Measurements from ENCODE around the gene LRCOL1.

The LRCOL1 gene

DNA sequence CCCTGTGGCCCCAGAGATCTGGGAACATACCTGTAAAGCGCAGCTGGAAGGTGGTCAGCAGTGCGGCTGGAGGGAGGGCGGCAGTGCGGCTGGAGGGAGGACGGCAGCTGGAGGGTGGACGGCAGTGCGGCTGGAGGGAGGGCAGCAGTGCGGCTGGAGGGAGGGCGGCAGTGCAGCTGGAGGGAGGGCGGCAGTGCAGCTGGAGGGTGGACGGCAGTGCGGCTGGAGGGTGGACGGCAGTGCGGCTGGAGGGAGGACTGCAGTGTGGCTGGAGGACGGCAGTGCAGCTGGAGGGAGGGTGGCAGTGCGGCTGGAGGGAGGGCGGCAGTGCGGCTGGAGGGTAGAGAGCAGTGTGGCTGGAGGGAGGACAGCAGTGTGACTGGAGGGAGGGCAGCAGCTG, 23.5 kb downstream of the LRCOL1 start:
- TF ChIP-seq SP1 (IDR thresholded peaks at IDR 0.05) = no peak
- no peak for TF ChIP-seq ARNT (IDR thresholded peaks at IDR 0.05)
- no peak for TF ChIP-seq TARDBP (IDR thresholded peaks at IDR 0.05)
- no peak for TF ChIP-seq ZNF384 (IDR thresholded peaks at IDR 0.05)
- TF ChIP-seq, protein P1, sequence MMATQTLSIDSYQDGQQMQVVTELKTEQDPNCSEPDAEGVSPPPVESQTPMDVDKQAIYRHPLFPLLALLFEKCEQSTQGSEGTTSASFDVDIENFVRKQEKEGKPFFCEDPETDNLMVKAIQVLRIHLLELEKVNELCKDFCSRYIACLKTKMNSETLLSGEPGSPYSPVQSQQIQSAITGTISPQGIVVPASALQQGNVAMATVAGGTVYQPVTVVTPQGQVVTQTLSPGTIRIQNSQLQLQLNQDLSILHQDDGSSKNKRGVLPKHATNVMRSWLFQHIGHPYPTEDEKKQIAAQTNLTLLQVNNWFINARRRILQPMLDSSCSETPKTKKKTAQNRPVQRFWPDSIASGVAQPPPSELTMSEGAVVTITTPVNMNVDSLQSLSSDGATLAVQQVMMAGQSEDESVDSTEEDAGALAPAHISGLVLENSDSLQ (IDR thresholded peaks at IDR 0.05) = no peak
- DNase-seq (ENCODE audit: extremely low spot score) = no peak
- POLR2A ChIA-PET = no interaction called here
- CTCF ChIA-PET = no interaction called here

DNA sequence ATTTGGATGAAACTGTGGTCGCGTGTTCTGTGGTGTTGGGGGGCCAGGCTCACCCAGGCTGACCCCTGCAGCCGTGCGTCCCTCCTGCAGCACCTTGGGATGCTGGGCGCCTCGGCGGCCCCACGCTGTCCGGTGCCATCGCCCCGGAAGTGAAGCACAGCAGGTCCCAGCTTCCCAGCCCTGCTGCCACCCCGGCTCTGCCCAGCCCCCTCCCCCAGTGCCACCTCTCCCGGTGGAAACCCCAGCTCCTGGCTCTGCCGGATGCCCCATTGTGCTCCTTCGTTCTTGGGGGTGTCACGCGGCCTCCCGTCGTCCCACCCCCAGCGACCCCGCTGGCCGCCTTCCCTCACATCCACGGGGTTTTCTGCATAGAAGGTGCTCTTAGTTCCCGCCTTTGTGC, 25.2 kb downstream of the LRCOL1 start:
- no peak for TF ChIP-seq ELF4 (IDR thresholded peaks at IDR 0.05)
- no peak for TF ChIP-seq HDGF (IDR thresholded peaks at IDR 0.05; ENCODE audit: borderline replicate concordance)
- no peak for TF ChIP-seq FOXK2 (IDR thresholded peaks at IDR 0.05)
- no peak for TF ChIP-seq SUZ12 (IDR thresholded peaks at IDR 0.05)
- no peak for TF ChIP-seq SP1 (IDR thresholded peaks at IDR 0.05)
- TF ChIP-seq TARDBP (IDR thresholded peaks at IDR 0.05) = no peak
- TF ChIP-seq FOXM1 (IDR thresholded peaks at IDR 0.05; ENCODE audit: borderline replicate concordance) = no peak
- TF ChIP-seq FOXA1 (IDR thresholded peaks at IDR 0.05) = no peak
- TF ChIP-seq NFRKB (IDR thresholded peaks at IDR 0.05) = no peak
- CTCF ChIA-PET = interaction anchor here (0.6 kb wide), 1 partner anchor 9 kb away, joined by 3 read pairs; no protein-coding TSS in a partner anchor
- POLR2A ChIA-PET = no interaction called here
- DNase-seq (ENCODE audit: extremely low spot score) = no peak

DNA sequence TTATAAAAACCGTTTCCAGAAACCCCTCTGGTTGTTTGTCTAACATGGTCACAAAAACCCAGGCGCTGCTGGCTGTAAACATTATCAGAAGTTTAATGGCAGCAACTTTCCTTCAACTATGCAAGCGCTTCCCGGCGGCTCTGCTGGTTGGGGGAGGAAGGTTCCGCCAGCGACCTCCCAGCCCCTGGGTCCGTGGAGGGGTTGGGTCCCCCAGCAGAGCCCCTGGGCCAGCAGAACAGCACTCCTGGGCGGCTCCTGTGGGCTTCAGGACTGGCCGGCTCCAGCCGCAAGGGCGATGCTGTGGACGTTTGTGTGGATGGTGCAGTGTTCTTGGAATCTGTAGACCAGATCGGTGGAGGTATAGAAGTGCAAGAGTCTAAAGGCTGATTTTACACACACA, 26.0 kb downstream of the LRCOL1 start:
- no peak for DNase-seq (ENCODE audit: extremely low spot score)
- ChIA-PET POLR2A (no interaction called here), CTCF (no interaction called here)
- no peak for TF ChIP-seq ZNF384 (IDR thresholded peaks at IDR 0.05)
- TF ChIP-seq FOXK2 (IDR thresholded peaks at IDR 0.05) = no peak
- TF ChIP-seq BHLHE40 (IDR thresholded peaks at IDR 0.05; ENCODE audit: borderline replicate concordance) = no peak
- no peak for TF ChIP-seq L3MBTL2 (conservative IDR thresholded peaks at IDR 0.05)
- TF ChIP-seq ARNT (IDR thresholded peaks at IDR 0.05) = no peak
- no peak for TF ChIP-seq TARDBP (IDR thresholded peaks at IDR 0.05)
- no peak for TF ChIP-seq LEF1 (IDR thresholded peaks at IDR 0.05; ENCODE audit: borderline replicate concordance)
- TF ChIP-seq FOXM1 (IDR thresholded peaks at IDR 0.05; ENCODE audit: borderline replicate concordance) = no peak
- no peak for TF ChIP-seq CTBP1 (IDR thresholded peaks at IDR 0.05; ENCODE audit: borderline replicate concordance)

DNA sequence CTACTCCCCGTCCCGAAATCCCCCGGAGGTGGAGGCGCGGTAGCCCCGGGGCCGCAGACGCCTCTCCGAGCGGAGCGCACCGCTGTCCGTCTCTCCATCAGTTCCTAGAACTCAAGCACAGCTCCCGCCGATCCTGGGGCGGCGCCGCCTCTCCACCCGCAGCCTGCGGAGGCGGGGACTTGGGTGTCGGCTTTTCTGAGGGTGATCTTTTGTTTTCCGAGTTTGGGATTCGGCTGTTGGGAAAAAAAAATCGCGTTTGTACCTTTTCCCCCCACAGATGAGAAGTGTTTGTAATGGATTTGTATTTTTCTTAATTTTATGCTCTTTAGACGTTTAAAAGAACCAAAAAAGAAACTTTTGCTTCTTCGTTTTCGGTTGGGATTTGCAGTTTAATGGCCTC, 26.6 kb downstream of the LRCOL1 start:
- TF ChIP-seq TARDBP (IDR thresholded peaks at IDR 0.05) (no peak), ZNF384 (IDR thresholded peaks at IDR 0.05) (no peak), SUZ12 (IDR thresholded peaks at IDR 0.05) (no peak), NFRKB (IDR thresholded peaks at IDR 0.05) (no peak), HDGF (IDR thresholded peaks at IDR 0.05; ENCODE audit: borderline replicate concordance) (no peak), SP1 (IDR thresholded peaks at IDR 0.05) (no peak), CTBP1 (IDR thresholded peaks at IDR 0.05; ENCODE audit: borderline replicate concordance) (no peak), BHLHE40 (IDR thresholded peaks at IDR 0.05; ENCODE audit: borderline replicate concordance) (no peak), L3MBTL2 (conservative IDR thresholded peaks at IDR 0.05) (no peak), FOXK2 (IDR thresholded peaks at IDR 0.05) (no peak), LEF1 (IDR thresholded peaks at IDR 0.05; ENCODE audit: borderline replicate concordance) (no peak), FOXM1 (IDR thresholded peaks at IDR 0.05; ENCODE audit: borderline replicate concordance) (no peak), ARNT (IDR thresholded peaks at IDR 0.05) (no peak), ELF4 (IDR thresholded peaks at IDR 0.05) (no peak), FOXA1 (IDR thresholded peaks at IDR 0.05) (no peak)
- TF ChIP-seq, protein P1 (IDR thresholded peaks at IDR 0.05) = no peak
- DNase-seq (ENCODE audit: extremely low spot score) = no peak
- POLR2A ChIA-PET = no interaction called here
- CTCF ChIA-PET = no interaction called here

DNA sequence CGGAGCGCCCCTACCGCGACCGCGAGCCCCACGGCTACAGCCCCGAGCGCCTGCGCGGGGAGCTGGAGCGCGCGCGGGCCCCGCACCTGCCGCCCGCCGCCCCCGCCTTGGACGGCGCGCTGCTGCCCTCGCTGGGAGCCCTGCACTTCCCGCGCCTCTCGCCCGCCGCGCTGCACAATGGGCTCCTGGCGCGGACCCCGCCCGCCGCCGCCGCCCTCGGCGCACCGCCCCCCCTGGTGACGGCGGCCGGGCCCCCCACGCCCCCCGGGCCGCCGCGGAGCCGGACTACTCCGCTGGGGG, 27.0 kb downstream of the LRCOL1 start:
- ChIA-PET POLR2A (no interaction called here), CTCF (no interaction called here)
- DNase-seq (ENCODE audit: extremely low spot score) = no peak
- TF ChIP-seq TARDBP (IDR thresholded peaks at IDR 0.05) (no peak), HDGF (IDR thresholded peaks at IDR 0.05; ENCODE audit: borderline replicate concordance) (no peak), FOXK2 (IDR thresholded peaks at IDR 0.05) (no peak), FOXM1 (IDR thresholded peaks at IDR 0.05; ENCODE audit: borderline replicate concordance) (no peak), ARNT (IDR thresholded peaks at IDR 0.05) (no peak), L3MBTL2 (conservative IDR thresholded peaks at IDR 0.05) (no peak), SUZ12 (IDR thresholded peaks at IDR 0.05) (no peak), SP1 (IDR thresholded peaks at IDR 0.05) (no peak), ZNF384 (IDR thresholded peaks at IDR 0.05) (no peak), NFRKB (IDR thresholded peaks at IDR 0.05) (no peak), LEF1 (IDR thresholded peaks at IDR 0.05; ENCODE audit: borderline replicate concordance) (no peak), ELF4 (IDR thresholded peaks at IDR 0.05) (no peak), FOXA1 (IDR thresholded peaks at IDR 0.05) (no peak), BHLHE40 (IDR thresholded peaks at IDR 0.05; ENCODE audit: borderline replicate concordance) (no peak), CTBP1 (IDR thresholded peaks at IDR 0.05; ENCODE audit: borderline replicate concordance) (no peak)
- TF ChIP-seq, protein P1 (IDR thresholded peaks at IDR 0.05) = no peak

DNA sequence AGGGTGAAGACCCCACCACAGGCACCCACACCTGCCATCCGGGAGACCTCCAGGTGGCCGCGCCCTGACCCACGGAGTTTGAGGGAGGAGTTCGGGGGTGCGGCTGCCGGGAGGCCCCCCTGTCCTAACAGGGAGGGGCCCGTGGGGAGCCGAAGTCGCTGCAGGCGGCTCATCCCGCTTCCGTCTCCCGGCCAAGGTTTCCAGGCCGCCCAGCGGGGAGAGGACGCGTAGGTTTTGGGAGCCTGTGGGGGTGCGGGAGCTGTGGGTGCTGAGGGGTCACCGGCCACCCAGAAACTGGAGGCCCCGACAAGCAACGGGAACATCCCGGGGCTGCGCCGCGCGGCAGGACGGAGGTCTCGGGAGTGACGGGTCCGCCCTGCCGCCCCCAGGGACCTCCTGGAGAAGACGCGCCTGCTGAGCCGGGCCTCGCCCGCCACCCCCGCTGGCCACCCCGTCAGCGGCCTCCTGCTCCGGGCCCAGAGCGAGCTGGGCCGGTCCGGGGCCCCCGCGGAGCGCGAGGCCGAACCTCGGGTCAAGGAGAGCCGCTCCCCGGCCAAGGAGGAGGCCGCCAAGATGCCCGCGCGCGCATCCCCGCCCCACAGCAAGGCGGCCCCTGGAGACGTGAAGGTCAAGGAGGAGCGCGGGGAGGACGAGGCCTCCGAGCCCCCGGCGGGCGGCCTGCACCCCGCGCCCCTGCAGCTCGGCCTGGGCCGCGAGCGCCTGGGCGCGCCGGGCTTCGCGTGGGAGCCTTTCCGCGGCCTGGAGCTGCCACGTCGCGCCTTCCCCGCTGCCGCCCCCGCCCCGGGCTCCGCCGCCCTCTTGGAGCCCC, 27.6 kb downstream of the LRCOL1 start:
- DNase-seq (ENCODE audit: extremely low spot score) = no peak
- CTCF ChIA-PET = no interaction called here
- POLR2A ChIA-PET = no interaction called here
- TF ChIP-seq ELF4 (IDR thresholded peaks at IDR 0.05) = no peak
- TF ChIP-seq SUZ12 (IDR thresholded peaks at IDR 0.05) = no peak
- TF ChIP-seq CTBP1 (IDR thresholded peaks at IDR 0.05; ENCODE audit: borderline replicate concordance) = no peak
- TF ChIP-seq HDGF (IDR thresholded peaks at IDR 0.05; ENCODE audit: borderline replicate concordance) = no peak
